T47D (cell line): Measurements from ENCODE around the gene TRIM26.
A peak's percentile ranks its signal among the peaks of the same experiment; 100 is the strongest.

Experiments used
- DNase-seq, 2 experiments: peaks; one replicate each; pipeline versions ENCODE4 v3.0.0 to v3.0.0-alpha.2; 2011 to 2012; ENCODE audit warnings: low read depth in 1 of 2, low spot score in 1 of 2
- JUND ChIP-seq: IDR thresholded peaks from 2 replicates; pipeline ENCODE4 v1.6.1; 2012; ENCODE audit warnings: low read depth
- in situ Hi-C: cut with HindIII; loops from 2 replicates; pipeline ENCODE4 v1.10.0; 2016; ENCODE audit warnings: low sequenced_read_pairs, low pct_unique_long_range_greater_than_20kb

The TRIM26 gene

DNA sequence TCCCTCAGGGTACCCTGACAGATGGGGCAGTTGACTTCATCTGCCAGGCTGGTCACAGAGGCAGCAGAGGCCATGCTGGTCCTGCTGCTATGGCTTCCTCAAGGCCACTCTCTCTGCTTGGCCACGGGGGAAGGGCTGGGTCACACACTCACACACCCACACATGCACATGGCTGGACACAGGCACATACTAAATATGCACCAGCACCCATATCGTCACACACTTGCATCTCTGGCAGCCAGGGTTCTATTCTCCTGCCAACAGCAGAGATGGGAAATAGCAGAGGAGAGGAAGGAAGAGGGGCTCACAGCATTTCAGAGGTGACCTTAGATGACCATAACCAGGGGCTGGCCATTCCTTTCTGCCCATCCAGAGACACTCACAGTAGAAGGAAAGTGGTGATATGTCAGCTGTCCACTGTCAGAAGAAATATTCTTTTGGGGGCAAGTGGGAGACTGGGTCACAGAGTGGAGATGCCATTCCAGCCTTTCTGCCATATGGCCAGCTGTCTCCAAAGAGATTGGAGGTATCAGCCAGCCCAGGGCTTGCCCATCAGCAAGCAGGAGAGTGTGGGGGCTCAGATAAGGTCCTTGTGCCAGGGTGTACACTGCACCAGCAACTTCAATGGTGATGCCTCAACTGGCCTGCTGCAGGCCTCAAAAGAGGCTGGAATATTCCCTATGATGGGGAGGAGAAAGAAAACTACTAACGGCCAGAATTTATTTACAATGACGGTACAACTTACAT is 52.2 kb downstream of the TRIM26 start, which contains the start of gene TRIM10:
Gene TRIM10 (minus strand): TSS at position 427 of the 747 bp plus-strand sequence. CDS start 353 bp downstream, at position 74.
- DNase-seq = no peak
- in situ Hi-C loops = no loop called here
- no peak for TF ChIP-seq JUND

DNA sequence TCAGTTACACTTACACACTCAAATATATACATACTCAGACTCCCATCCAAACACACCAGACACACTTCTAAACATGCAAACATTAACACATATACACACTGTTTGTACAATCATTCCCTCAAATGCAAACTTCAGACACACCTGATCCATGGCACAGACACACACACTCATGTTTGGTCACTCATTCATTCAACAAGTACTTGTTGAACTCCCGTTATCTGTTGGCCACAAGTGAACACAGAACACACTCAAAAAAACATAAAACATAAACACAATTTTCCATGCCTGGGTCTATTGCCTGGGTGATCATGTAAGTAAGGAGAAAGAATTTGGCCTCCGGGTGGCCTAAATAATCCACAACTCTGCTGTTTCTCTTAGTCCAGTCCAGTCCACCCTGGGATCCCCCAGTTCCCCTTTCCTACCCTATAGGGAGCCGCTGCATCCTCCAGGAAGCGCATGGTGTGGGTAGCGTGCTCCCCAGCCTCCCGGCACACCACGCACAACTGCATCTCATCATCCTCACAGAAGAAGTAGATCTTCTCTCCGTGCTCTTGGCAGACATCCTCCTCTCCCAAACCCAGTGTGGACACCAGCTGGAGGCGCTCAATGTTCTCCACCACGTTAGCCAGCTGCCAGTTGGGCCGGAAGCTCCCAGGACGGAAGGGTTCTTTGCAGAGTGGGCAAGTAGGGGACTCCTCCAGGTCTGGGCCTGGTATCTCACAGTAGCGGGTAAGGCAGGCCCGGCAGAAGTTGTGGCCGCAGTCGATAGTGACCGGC is 53.0 kb downstream of the TRIM26 start:
- DNase-seq = no peak
- no peak for TF ChIP-seq JUND
- in situ Hi-C loops = no loop called here

DNA sequence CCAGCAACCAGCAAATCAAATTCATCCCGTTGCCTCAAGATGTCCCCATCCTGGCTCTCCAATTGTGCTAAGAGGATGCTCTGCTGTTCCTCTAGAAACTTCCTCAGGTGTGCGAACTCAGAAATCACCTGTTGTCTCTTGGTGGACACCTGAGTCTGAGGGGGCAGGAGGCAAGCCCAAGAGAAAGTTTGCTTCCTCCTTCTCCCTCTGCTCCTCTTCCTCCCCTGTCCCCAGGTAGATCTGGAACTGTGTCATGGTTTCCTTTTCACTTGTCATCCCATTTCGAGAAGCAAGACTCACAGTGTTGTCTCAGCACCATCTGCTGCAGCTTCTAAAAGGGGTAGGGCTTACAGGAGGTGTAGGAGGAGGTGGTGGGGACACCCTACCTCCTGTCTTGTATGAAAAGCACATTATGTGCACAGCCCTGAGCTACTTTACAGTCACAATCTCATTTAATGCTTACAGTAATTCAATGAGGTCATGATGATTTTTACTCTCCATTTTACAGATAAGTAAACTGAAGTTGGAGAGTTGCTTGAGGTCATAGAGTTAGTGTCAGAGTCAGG is 54.6 kb downstream of the TRIM26 start:
- TF ChIP-seq JUND = no peak
- no peak for DNase-seq
- in situ Hi-C loops = no loop called here

DNA sequence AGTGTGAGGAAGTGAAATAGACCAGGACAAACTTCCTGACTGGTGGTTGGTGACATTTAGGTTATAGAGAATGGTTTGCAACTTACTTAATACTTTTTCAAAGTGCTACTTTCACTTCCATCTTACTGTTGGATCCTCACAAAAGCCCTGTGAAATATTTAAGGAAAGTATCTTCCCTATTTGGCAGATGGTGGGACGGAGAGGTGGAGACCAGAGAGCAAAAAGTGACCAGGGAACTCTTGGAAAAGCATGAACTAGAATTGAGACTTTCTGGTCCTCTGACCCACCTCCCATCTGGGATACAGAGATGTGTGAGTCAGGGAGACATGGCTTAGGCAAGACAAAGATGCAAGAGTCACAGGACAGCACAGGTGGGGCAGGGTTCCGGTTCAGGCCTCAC is 55.2 kb downstream of the TRIM26 start:
- in situ Hi-C loops = no loop called here
- DNase-seq = no peak
- no peak for TF ChIP-seq JUND

DNA sequence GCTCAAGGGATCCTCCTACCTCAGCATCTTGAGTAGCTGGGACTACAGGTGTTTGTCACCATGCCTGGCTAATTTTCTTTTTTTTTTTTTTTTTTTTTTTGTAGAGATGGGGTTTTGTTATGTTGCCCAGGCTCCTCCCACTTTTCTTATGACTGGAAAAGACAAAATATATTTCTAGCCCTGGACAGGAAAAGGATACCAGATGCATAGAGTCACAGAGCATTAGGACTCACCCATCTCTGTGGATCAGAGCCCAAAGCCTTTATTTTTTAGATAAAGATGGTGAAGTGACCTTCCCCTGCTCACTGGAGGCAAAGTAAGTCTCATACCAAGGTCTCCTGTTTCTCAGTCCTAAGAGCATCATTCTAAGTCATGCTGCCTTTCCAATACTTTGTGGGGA is 55.6 kb downstream of the TRIM26 start:
- no peak for TF ChIP-seq JUND
- DNase-seq = no peak
- in situ Hi-C loops = no loop called here

DNA sequence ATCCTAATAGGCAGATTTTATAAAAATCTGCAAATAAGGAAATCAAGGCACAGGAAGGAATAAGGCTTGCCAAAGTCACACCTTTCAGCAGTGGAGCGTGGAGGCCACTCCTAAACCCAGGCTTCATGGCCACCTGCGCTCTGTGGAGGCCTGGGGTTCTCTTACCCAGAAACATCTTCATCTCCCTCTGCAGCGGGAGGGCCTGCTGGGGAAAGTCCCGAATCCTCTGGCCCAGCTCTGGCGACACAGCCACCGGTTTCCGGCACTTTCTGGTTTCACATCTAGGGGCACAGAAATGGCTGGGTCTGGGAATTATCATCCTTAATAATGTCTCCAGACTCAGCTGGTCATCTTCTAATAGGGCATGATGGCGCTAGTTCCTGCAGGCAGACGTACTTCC is 56.4 kb downstream of the TRIM26 start:
- no peak for TF ChIP-seq JUND
- in situ Hi-C loops = no loop called here
- no peak for DNase-seq

DNA sequence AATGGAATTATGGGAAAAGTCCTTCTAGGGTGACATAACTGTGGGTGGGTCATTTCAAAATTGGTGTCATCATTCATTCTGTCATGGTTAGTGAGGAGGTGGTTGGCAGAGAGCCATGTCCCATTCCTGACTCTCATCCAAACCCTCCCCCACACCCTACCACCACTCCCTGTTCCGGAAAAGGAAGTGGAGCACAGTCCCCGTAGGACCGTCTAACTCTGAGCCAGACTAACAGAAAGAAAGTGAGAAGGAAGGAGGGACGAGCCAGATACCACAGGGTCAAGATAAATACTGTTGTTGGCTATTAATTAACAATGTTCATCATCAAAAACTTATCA is 57.0 kb downstream of the TRIM26 start:
- no peak for DNase-seq
- in situ Hi-C loops = no loop called here
- TF ChIP-seq JUND = no peak

DNA sequence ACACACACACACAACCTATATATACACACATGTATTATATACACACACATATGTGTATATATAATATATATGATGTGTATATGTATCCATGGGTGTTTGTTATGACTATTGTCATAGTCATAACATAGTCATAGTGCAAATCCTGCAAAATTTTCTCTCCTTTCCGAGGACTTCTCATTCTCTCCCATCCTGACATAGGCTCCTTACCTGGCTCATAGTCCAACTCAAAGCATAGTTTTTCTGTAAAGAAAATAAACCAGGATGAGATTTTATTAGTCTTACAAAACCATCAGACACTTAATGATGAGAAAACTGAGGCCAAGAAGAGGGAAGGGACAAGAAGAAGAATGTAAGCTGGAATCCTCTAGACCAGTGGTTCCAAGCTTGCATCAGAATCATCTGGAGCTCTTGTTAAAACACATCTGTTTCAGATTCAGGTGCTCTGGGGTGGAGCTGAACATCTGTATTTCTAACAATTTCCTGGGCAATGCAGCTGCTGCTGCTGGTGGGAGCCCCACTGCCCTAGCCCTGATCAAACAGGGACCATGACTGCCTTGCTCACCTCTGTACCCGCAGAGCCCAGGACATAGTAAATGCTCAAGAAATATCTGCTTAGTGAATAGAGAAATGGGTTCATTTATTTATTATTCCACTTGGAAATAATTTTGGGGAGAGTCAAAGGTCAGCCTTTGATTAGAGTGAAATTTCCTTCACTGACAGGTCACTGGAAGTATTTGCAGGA is 57.5 kb downstream of the TRIM26 start:
- no peak for TF ChIP-seq JUND
- DNase-seq = no peak
- in situ Hi-C loops = no loop called here

DNA sequence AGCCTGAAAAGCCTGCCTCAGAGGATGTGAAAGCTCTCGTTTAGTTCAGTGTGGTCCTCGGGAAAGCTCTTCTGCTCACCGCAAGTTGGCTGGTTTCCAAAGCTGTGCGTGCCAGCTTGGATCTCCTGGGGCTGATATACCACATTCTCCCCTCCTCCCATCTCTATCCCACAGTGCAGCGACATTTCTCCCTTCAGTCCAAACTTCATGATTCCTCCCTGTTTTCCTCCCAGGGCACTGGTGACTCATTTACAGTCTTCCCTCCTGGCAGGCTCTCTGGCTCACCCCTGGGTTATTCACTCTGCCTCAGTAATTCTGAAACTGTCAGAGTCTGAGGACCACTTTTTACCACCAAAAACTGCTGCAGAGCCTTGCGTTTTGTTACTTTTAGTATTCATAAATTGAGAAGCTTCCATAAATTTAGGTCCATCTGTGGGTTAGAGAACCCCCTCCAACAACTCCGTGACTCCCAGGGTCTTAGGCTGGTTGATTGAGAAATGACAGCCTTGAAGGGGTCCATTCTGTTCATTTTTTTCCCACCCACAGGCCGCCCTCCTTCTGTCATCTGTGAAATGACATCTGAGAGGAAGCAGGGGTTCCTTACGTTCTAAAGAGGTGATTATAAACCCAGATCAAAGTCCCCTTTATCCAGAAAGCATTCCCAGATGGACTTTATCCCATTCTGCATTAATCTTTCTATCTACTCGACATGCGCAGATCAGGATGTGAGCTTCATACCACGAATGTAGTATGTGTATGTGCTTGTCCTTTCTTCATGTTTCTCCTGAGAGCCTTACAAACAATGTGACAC is 58.3 kb downstream of the TRIM26 start:
- in situ Hi-C loops = no loop called here
- TF ChIP-seq JUND = no peak
- peak in 1 of 2 experiments; percentile 20 for DNase-seq

DNA sequence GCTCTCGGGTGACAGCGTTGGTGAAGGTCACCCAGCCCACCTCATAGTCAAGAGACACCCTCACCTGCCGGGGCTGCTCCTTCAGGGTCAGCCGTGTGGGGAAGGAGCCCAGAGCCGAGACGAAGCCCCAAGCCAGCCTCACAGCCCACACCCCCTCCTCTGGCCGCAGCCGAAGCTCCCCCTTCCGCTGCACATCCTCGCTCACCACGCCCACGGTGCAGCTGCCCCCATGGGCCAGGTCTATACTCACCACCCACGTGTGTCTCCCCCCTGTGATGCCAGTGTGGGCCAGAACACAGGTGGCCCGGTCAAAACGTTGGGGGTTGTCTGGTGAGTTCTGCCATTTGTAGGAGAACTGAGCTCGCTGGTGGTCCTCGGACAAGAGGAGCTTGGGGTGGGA is 59.1 kb downstream of the TRIM26 start:
- TF ChIP-seq JUND = no peak
- in situ Hi-C loops = no loop called here
- no peak for DNase-seq

DNA sequence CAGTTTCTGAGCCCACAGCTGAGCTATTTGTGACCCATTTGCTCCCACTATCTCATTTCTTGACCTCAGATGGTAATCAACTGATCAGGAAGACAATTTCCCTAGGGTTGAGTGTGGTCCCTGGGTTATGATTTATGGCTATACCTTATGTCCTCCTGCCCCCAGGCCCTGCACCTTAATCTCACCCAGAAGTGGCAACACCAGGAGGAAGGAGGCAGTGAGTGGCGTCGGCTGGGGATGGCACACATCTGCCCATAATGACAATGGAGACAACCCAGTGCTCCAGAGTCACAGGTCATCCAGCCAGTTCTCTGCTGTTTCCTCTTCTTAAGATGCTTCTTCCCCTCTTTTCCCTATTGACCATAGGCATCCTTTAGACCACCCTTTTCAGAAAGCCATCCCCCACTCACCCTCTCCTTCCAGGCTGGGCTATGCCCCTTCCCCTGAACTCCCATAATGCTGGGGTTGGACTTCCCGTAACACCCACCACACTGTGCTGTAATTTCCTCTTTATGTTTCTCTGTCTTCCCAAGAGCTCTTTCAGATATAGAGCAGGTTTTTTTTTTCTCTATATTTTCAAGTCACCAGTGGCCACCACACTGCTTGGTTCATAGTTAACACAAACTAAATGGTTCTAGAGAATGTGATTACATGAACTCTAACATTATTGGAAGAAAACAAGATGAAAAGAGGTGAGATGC is 60.1 kb downstream of the TRIM26 start:
- no peak for TF ChIP-seq JUND
- DNase-seq = no peak
- in situ Hi-C loops = no loop called here
